ENCODE measurements around the gene SPACA6. TPM values are rescaled to one million over a fixed set of nuclear protein-coding genes. Genes with fewer than 3 reads are reported as not detected.

SPACA6 gene
- polyA plus RNA-seq, 1 donor (not counting 4 experiments of a cell fraction or from before 2014, with no cell fraction given) = 4.3 TPM

DNA sequence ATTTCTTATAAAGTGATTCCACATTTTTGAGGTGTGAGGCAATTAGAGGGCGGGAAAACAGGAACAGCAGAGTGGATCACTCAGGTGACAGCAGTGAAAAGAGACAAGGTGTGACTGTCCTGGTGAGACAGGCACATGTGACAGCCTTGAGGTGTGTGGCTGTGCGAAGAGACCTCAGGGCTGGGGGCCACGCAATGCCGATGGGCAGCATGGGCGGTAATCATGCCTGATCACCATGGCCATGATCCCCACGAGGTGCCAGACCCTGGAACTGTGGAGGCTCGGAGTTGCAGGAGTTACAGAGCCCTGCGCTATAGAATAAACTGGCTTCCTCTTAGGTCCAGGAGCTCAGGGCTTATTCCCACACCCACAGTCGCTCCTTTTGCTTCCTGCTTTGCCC is 2.0 kb downstream of the SPACA6 start:
- Histone ChIP-seq H3K9ac (ENCODE audit: control insufficient read depth, extremely low read depth, insufficient read depth, low read length) (no peak overlapping the region), H3K4me3 (ENCODE audit: control insufficient read depth in 2 of 3, extremely low read depth in 1 of 3, insufficient read depth in 2 of 3, low read depth in 1 of 3, low read length in 3 of 3) (no peak overlapping the region), H3K36me3 (ENCODE audit: control insufficient read depth in 2 of 2, extremely low read depth in 1 of 2, insufficient read depth in 2 of 2, low read length in 2 of 2) (peaks cover 27 to 59% of the 10 kb centered on the region in 2 experiments), H4K20me1 (ENCODE audit: control insufficient read depth, extremely low read depth, insufficient read depth, low read length) (peaks cover 5% of the 10 kb centered on the region), H3K9me3 (ENCODE audit: control insufficient read depth, low read depth, low read length) (no peaks in the 10 kb centered on the region), H3K9me1 (ENCODE audit: control insufficient read depth, extremely low read depth, insufficient read depth, low read length) (peaks cover 4% of the 10 kb centered on the region), H3K27ac (ENCODE audit: control insufficient read depth, insufficient read depth, low read length) (no peak overlapping the region), H3K79me2 (ENCODE audit: control insufficient read depth, insufficient read depth, low read length) (peaks cover 57% of the 10 kb centered on the region), H3K27me3 (ENCODE audit: control insufficient read depth, extremely low read depth, insufficient read depth, low read length) (no peaks in the 10 kb centered on the region), H3K4me2 (ENCODE audit: control insufficient read depth, extremely low read depth, insufficient read depth, low read depth, low read length) (no peak overlapping the region), H3K4me1 (ENCODE audit: control insufficient read depth, extremely low read depth, insufficient read depth, low read length) (peaks cover 10% of the 10 kb centered on the region), H2AFZ (ENCODE audit: control insufficient read depth, low read length) (no peak overlapping the region)
- DNase-seq (ENCODE audit: low read depth, low spot score) (no peak), FAIRE-seq (no peak)
- no peak for TF ChIP-seq EZH2 (IDR thresholded peaks at IDR 0.05; ENCODE audit: low read length)
- TF ChIP-seq, protein P1, sequence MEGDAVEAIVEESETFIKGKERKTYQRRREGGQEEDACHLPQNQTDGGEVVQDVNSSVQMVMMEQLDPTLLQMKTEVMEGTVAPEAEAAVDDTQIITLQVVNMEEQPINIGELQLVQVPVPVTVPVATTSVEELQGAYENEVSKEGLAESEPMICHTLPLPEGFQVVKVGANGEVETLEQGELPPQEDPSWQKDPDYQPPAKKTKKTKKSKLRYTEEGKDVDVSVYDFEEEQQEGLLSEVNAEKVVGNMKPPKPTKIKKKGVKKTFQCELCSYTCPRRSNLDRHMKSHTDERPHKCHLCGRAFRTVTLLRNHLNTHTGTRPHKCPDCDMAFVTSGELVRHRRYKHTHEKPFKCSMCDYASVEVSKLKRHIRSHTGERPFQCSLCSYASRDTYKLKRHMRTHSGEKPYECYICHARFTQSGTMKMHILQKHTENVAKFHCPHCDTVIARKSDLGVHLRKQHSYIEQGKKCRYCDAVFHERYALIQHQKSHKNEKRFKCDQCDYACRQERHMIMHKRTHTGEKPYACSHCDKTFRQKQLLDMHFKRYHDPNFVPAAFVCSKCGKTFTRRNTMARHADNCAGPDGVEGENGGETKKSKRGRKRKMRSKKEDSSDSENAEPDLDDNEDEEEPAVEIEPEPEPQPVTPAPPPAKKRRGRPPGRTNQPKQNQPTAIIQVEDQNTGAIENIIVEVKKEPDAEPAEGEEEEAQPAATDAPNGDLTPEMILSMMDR (optimal IDR thresholded peaks at IDR 0.05 in 1 of 3, IDR thresholded peaks at IDR 0.05 in 1 of 3, conservative IDR thresholded peaks at IDR 0.05 in 1 of 3; ENCODE audit: extremely low read depth in 1 of 3, insufficient read depth in 2 of 3, low read length in 3 of 3) = no peak
- dilution Hi-C loops (cut with MboI; ENCODE audit: extremely low pct_ligation_motif_present, low sequenced_read_pairs) = no loop called here

DNA sequence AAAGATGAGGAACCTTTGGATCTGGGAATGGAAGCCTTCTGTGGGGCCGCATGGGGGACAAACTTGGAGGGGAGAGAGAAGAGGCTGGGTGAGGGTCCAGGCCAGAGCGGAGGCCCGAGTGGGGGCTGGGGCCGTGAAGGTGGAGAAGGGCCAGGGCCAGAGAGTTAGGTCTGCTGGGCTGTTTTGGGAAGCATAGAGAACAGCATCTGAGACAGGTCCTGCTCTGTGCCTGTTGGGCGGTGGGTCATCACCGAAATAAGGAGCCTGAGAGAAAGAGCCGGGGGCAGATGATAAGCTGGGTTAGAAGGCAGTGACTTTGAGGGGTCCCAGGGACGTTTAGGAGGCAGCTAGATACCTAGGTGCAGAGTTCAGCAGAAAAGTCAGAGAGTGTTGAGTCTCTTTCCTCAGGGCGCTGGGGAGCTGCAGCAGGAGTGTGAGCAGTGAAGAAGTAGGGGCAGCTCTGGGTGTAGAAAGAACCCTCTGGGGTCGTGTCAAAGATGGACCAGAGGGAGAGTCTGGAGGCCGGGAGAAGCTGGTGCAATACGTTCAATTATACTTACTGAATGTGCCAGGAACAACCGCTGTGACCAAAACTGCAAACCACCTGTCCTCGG is 2.7 kb downstream of the SPACA6 start:
- dilution Hi-C loops (cut with MboI; ENCODE audit: extremely low pct_ligation_motif_present, low sequenced_read_pairs) = no loop called here
- H3K79me2 ChIP-seq (ENCODE audit: control insufficient read depth, insufficient read depth, low read length) = peaks cover 52% of the 10 kb centered on the region
- no peaks in the 10 kb centered on the region for H3K9me3 ChIP-seq (ENCODE audit: control insufficient read depth, low read depth, low read length)
- no peak overlapping the region for H3K9ac ChIP-seq (ENCODE audit: control insufficient read depth, extremely low read depth, insufficient read depth, low read length)
- peaks cover 29 to 59% of the 10 kb centered on the region in 2 experiments for H3K36me3 ChIP-seq (ENCODE audit: control insufficient read depth in 2 of 2, extremely low read depth in 1 of 2, insufficient read depth in 2 of 2, low read length in 2 of 2)
- no peak overlapping the region for H3K27ac ChIP-seq (ENCODE audit: control insufficient read depth, insufficient read depth, low read length)
- H3K4me1 ChIP-seq (ENCODE audit: control insufficient read depth, extremely low read depth, insufficient read depth, low read length) = peaks cover 10% of the 10 kb centered on the region
- peaks cover 5% of the 10 kb centered on the region for H4K20me1 ChIP-seq (ENCODE audit: control insufficient read depth, extremely low read depth, insufficient read depth, low read length)
- no peak overlapping the region for H3K4me2 ChIP-seq (ENCODE audit: control insufficient read depth, extremely low read depth, insufficient read depth, low read depth, low read length)
- FAIRE-seq = no peak
- H3K4me3 ChIP-seq (ENCODE audit: control insufficient read depth in 2 of 3, extremely low read depth in 1 of 3, insufficient read depth in 2 of 3, low read depth in 1 of 3, low read length in 3 of 3) = no peak overlapping the region
- H2AFZ ChIP-seq (ENCODE audit: control insufficient read depth, low read length) = no peak overlapping the region
- H3K9me1 ChIP-seq (ENCODE audit: control insufficient read depth, extremely low read depth, insufficient read depth, low read length) = peaks cover 4% of the 10 kb centered on the region
- TF ChIP-seq, protein P1 (optimal IDR thresholded peaks at IDR 0.05 in 1 of 3, IDR thresholded peaks at IDR 0.05 in 1 of 3, conservative IDR thresholded peaks at IDR 0.05 in 1 of 3; ENCODE audit: extremely low read depth in 1 of 3, insufficient read depth in 2 of 3, low read length in 3 of 3) = no peak
- no peak for TF ChIP-seq EZH2 (IDR thresholded peaks at IDR 0.05; ENCODE audit: low read length)
- no peaks in the 10 kb centered on the region for H3K27me3 ChIP-seq (ENCODE audit: control insufficient read depth, extremely low read depth, insufficient read depth, low read length)
- no peak for DNase-seq (ENCODE audit: low read depth, low spot score)

Data from keratinocyte (primary cell).